ENCODE results near the gene CCDC121. TPM values are rescaled to one million over a fixed set of nuclear protein-coding genes. Genes with fewer than 3 reads are reported as not detected.

CCDC121 gene
- total RNA-seq, 1 experiment from 2014 or later: 3.3 TPM

DNA sequence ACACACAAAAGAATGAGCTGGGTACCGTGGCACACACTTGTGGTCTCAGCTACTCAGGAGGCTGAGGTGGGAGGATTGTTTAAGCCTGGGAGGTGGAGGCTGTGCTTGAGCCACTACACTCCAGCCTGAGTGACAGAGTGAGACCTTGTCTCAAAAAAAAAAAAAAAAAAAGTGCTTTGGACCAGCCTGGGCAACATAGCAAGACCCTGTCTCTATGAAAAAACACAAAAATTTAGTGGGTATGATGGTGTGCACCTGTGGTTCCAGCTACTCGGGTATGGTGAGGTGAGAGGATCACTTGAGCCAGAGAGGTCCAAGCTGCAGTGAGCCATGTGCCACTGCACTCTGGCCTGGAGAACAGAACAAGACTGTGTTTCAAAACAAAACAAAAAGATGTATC is 35.6 kb downstream of the CCDC121 start:
- POLR2A ChIA-PET (ENCODE audit: low non-redundant PET): no interaction called here
- intact Hi-C loops (cut with micrococcal nuclease; ENCODE audit: unreplicated experiment): no loop called here
- H3K27me3 ChIP-seq (replicated peaks; ENCODE audit: insufficient read depth, low read depth, low read length, poor library complexity): no peaks in the 10 kb centered on the region
- H3K9me3 ChIP-seq (ENCODE audit: low read depth, low read length, poor library complexity, severe bottlenecking): peaks cover 9% of the 10 kb centered on the region
- TF ChIP-seq CTCF (conservative IDR thresholded peaks at IDR 0.05; ENCODE audit: low read depth, low read length): no peak
- no peak for TF ChIP-seq EZH2 (IDR thresholded peaks at IDR 0.05; ENCODE audit: borderline replicate concordance, low read depth, low read length, poor library complexity, severe bottlenecking)
- no peaks in the 10 kb centered on the region for H3K36me3 ChIP-seq (ENCODE audit: insufficient read depth, low read length, poor library complexity, severe bottlenecking)
- H3K27ac ChIP-seq (ENCODE audit: low read depth, low read length, poor library complexity, severe bottlenecking): no peak overlapping the region
- CTCF ChIA-PET: no interaction called here
- no peak for DNase-seq (ENCODE audit: low spot score)
- H3K4me1 ChIP-seq (ENCODE audit: insufficient read depth, low read length, poor library complexity, severe bottlenecking): no peaks in the 10 kb centered on the region
- BruUV-seq (replicated peaks): no TSS peak
- H3K4me3 ChIP-seq (ENCODE audit: low read depth, low read length, poor library complexity, severe bottlenecking): no peak overlapping the region

GRCh38 chr2:27591745-27592144 is 37.1 kb downstream of the CCDC121 start:
- Histone ChIP-seq H3K9me3 (ENCODE audit: low read depth, low read length, poor library complexity, severe bottlenecking) (peaks cover 9% of the 10 kb centered on the region), H3K27ac (ENCODE audit: low read depth, low read length, poor library complexity, severe bottlenecking) (no peak overlapping the region), H3K36me3 (ENCODE audit: insufficient read depth, low read length, poor library complexity, severe bottlenecking) (no peaks in the 10 kb centered on the region), H3K4me3 (ENCODE audit: low read depth, low read length, poor library complexity, severe bottlenecking) (no peak overlapping the region), H3K4me1 (ENCODE audit: insufficient read depth, low read length, poor library complexity, severe bottlenecking) (no peaks in the 10 kb centered on the region), H3K27me3 (replicated peaks; ENCODE audit: insufficient read depth, low read depth, low read length, poor library complexity) (no peaks in the 10 kb centered on the region)
- ChIA-PET CTCF (no interaction called here), POLR2A (ENCODE audit: low non-redundant PET) (no interaction called here)
- no TSS peak for BruUV-seq (replicated peaks)
- DNase-seq (ENCODE audit: low spot score): no peak
- TF ChIP-seq CTCF (conservative IDR thresholded peaks at IDR 0.05; ENCODE audit: low read depth, low read length) (no peak), EZH2 (IDR thresholded peaks at IDR 0.05; ENCODE audit: borderline replicate concordance, low read depth, low read length, poor library complexity, severe bottlenecking) (no peak)
- intact Hi-C loops (cut with micrococcal nuclease; ENCODE audit: unreplicated experiment): no loop called here

DNA sequence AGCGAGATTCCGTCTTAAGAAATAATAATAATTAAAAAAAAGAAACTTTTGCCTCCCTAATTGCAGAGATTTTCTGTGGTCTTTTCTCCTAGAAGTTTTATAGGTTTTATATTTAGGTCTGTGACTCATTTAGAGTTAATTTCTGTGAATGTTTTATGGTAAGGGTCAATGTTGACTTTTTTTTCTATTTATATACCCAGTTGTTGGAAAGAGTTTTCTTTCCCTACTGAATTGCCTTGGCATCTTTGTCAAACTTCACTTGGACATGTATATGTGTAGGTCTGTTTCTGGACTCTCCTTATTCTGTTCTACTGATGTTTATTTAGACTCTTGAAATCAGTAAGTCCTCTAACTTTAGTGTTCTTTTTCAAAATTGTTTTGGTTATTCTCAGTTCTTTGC is 40.5 kb downstream of the CCDC121 start:
- Histone ChIP-seq H3K36me3 (ENCODE audit: insufficient read depth, low read length, poor library complexity, severe bottlenecking) (no peaks in the 10 kb centered on the region), H3K27me3 (replicated peaks; ENCODE audit: insufficient read depth, low read depth, low read length, poor library complexity) (no peaks in the 10 kb centered on the region), H3K4me3 (ENCODE audit: low read depth, low read length, poor library complexity, severe bottlenecking) (no peak overlapping the region), H3K27ac (ENCODE audit: low read depth, low read length, poor library complexity, severe bottlenecking) (no peak overlapping the region), H3K9me3 (ENCODE audit: low read depth, low read length, poor library complexity, severe bottlenecking) (peaks cover 9% of the 10 kb centered on the region), H3K4me1 (ENCODE audit: insufficient read depth, low read length, poor library complexity, severe bottlenecking) (peaks cover 3% of the 10 kb centered on the region)
- CTCF ChIA-PET: no interaction called here
- no TSS peak for BruUV-seq (replicated peaks)
- POLR2A ChIA-PET (ENCODE audit: low non-redundant PET): no interaction called here
- DNase-seq (ENCODE audit: low spot score): no peak
- intact Hi-C loops (cut with micrococcal nuclease; ENCODE audit: unreplicated experiment): no loop called here
- TF ChIP-seq EZH2 (IDR thresholded peaks at IDR 0.05; ENCODE audit: borderline replicate concordance, low read depth, low read length, poor library complexity, severe bottlenecking) (no peak), CTCF (conservative IDR thresholded peaks at IDR 0.05; ENCODE audit: low read depth, low read length) (no peak)

Measured in A673 (cell line).